ENCODE data around the gene MRPL46.

MRPL46 gene

GRCh38 chr15:88470625-88471372 is 3.6 kb upstream of the MRPL46 start:
- TF ChIP-seq TAF1 (IDR thresholded peaks at IDR 0.05; ENCODE audit: borderline replicate concordance, insufficient read depth, low read length) (no peak), SIN3A (IDR thresholded peaks at IDR 0.05; ENCODE audit: borderline replicate concordance, insufficient read depth, low read length) (no peak), FOXP2 (optimal IDR thresholded peaks at IDR 0.05; ENCODE audit: borderline replicate concordance, extremely low read depth, extremely low read length, insufficient read depth) (no peak), POLR2AphosphoS5 (IDR thresholded peaks at IDR 0.05; ENCODE audit: low read depth, low read length) (no peak)
- TF ChIP-seq, protein P1, sequence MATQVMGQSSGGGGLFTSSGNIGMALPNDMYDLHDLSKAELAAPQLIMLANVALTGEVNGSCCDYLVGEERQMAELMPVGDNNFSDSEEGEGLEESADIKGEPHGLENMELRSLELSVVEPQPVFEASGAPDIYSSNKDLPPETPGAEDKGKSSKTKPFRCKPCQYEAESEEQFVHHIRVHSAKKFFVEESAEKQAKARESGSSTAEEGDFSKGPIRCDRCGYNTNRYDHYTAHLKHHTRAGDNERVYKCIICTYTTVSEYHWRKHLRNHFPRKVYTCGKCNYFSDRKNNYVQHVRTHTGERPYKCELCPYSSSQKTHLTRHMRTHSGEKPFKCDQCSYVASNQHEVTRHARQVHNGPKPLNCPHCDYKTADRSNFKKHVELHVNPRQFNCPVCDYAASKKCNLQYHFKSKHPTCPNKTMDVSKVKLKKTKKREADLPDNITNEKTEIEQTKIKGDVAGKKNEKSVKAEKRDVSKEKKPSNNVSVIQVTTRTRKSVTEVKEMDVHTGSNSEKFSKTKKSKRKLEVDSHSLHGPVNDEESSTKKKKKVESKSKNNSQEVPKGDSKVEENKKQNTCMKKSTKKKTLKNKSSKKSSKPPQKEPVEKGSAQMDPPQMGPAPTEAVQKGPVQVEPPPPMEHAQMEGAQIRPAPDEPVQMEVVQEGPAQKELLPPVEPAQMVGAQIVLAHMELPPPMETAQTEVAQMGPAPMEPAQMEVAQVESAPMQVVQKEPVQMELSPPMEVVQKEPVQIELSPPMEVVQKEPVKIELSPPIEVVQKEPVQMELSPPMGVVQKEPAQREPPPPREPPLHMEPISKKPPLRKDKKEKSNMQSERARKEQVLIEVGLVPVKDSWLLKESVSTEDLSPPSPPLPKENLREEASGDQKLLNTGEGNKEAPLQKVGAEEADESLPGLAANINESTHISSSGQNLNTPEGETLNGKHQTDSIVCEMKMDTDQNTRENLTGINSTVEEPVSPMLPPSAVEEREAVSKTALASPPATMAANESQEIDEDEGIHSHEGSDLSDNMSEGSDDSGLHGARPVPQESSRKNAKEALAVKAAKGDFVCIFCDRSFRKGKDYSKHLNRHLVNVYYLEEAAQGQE (IDR thresholded peaks at IDR 0.05; ENCODE audit: insufficient read depth in 1 of 2, low read depth in 2 of 2, low read length in 2 of 2), result no peak

- TF ChIP-seq FOXP2 (optimal IDR thresholded peaks at IDR 0.05; ENCODE audit: borderline replicate concordance, extremely low read depth, extremely low read length, insufficient read depth), result no peak
- TF ChIP-seq, protein P1 (IDR thresholded peaks at IDR 0.05; ENCODE audit: insufficient read depth in 1 of 2, low read depth in 2 of 2, low read length in 2 of 2), result no peak
- no peak for TF ChIP-seq POLR2AphosphoS5 (IDR thresholded peaks at IDR 0.05; ENCODE audit: low read depth, low read length)
- no peak for TF ChIP-seq SIN3A (IDR thresholded peaks at IDR 0.05; ENCODE audit: borderline replicate concordance, insufficient read depth, low read length)
- no peak for TF ChIP-seq TAF1 (IDR thresholded peaks at IDR 0.05; ENCODE audit: borderline replicate concordance, insufficient read depth, low read length)
Observed at GRCh38 chr15:88469321-88469720, 2.1 kb upstream of the MRPL46 start.

DNA sequence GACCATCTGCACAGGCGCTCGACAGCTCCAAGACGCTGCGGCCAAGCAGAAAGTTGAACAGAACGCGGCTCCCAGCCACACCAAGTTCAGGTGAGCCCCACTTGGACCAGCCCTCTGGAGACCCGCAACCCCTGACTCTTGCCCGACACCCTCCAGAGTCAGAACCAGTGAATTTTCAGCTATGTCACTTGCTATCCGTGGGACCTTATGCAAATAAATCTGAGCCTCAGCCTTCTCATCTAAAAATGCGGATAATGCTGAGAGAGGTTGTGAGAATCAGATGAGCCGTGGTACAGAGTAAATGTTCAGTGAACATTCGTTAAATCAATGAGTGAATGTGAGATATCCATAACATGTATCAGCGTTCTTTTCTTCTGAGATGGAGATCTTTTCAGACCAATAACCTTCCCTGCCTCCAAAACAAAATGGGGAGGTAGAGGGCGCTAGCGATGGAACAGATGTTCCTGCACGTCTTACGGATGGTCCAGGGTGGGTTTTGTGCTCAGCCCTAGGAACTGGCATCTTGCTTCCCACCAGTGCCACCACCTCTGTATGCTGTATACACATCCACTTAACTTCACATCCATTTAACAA is 844 bp upstream of the MRPL46 start:
- TF ChIP-seq, protein P1 (IDR thresholded peaks at IDR 0.05; ENCODE audit: insufficient read depth in 1 of 2, low read depth in 2 of 2, low read length in 2 of 2), result no peak
- TF ChIP-seq TAF1 (IDR thresholded peaks at IDR 0.05; ENCODE audit: borderline replicate concordance, insufficient read depth, low read length) (no peak), SIN3A (IDR thresholded peaks at IDR 0.05; ENCODE audit: borderline replicate concordance, insufficient read depth, low read length) (no peak), POLR2AphosphoS5 (IDR thresholded peaks at IDR 0.05; ENCODE audit: low read depth, low read length) (no peak), FOXP2 (optimal IDR thresholded peaks at IDR 0.05; ENCODE audit: borderline replicate concordance, extremely low read depth, extremely low read length, insufficient read depth) (no peak)

DNA sequence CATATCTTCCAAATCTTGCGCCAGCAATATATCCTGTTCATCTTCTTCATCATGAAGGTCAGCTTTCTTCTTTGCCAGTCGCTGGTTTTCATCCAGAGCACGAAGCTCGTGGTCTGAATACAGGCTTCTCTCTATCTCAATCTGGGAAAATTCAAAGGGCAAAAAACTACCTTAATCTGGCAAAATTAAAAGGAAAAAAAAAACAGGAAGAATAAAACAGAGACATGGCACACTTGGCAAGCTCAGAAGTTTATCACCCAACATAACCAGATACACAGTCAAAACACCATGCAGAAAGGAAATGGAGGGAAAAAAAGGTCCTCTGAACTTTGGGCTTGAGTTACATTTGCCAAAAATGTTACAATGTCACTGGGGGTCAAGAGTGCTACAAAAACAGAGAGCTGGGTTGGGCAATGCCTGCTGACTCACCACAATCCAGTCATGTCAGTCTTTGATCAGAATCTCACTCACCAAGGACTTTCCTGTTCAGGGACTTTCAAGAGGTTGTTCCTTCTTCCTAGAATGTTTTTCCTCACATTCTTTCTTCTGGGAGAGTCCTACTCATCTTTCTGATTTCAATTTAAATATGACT is 1.5 kb downstream of the MRPL46 start:
- no peak for TF ChIP-seq FOXP2 (optimal IDR thresholded peaks at IDR 0.05; ENCODE audit: borderline replicate concordance, extremely low read depth, extremely low read length, insufficient read depth)
- TF ChIP-seq TAF1 (IDR thresholded peaks at IDR 0.05; ENCODE audit: borderline replicate concordance, insufficient read depth, low read length), result no peak
- TF ChIP-seq SIN3A (IDR thresholded peaks at IDR 0.05; ENCODE audit: borderline replicate concordance, insufficient read depth, low read length), result no peak

GRCh38 chr15:88463870-88464532 is 3.2 kb downstream of the MRPL46 start:
- TF ChIP-seq SIN3A (IDR thresholded peaks at IDR 0.05; ENCODE audit: borderline replicate concordance, insufficient read depth, low read length) (no peak), POLR2AphosphoS5 (IDR thresholded peaks at IDR 0.05; ENCODE audit: low read depth, low read length) (no peak), TAF1 (IDR thresholded peaks at IDR 0.05; ENCODE audit: borderline replicate concordance, insufficient read depth, low read length) (no peak), FOXP2 (optimal IDR thresholded peaks at IDR 0.05; ENCODE audit: borderline replicate concordance, extremely low read depth, extremely low read length, insufficient read depth) (no peak)
- TF ChIP-seq, protein P1 (IDR thresholded peaks at IDR 0.05; ENCODE audit: insufficient read depth in 1 of 2, low read depth in 2 of 2, low read length in 2 of 2), result no peak

Data from PFSK-1 (cell line).